ENCODE results near the gene TIMELESS. TPM values are rescaled to one million over a fixed set of nuclear protein-coding genes. Genes with fewer than 3 reads are reported as not detected.
"Not testable (repeated sequence)": the region's sequence is repeated elsewhere in the genome, so short reads cannot be mapped to it uniquely, and the experiment has no call there.

TIMELESS gene
- total and polyA plus RNA-seq, 2 donors, result 8.4 to 15.8 TPM

- no peak for DNase-seq (ENCODE audit: low read depth in 6 of 9, low spot score in 9 of 9)
- Histone ChIP-seq H3K27me3 (ENCODE audit: control insufficient read depth in 2 of 2, insufficient read depth in 1 of 2, low read length in 1 of 2) (no peaks in the 10 kb centered on the region), H3K27ac (ENCODE audit: low read depth in 1 of 2, low read length in 1 of 2) (no peak overlapping the region), H3K4me3 (ENCODE audit: low read length in 2 of 2) (no peak overlapping the region), H3K9me3 (ENCODE audit: control insufficient read depth in 2 of 2, insufficient read depth in 1 of 2, low read length in 1 of 2) (no peaks in the 10 kb centered on the region), H3K36me3 (ENCODE audit: control insufficient read depth in 2 of 2, insufficient read depth in 2 of 2, low read length in 1 of 2) (no peaks in the 10 kb centered on the region), H3K4me1 (ENCODE audit: control insufficient read depth in 2 of 2, insufficient read depth in 2 of 2, low read length in 2 of 2) (peaks cover 3 to 12% of the 10 kb centered on the region in 2 donors)
- WGBS, result 73% methylated on average over 5 of the region's 5 CpGs
Observed at GRCh38 chr12:56451147-56451546, 1.9 kb upstream of the TIMELESS start.

GRCh38 chr12:56450241-56450640 lies 1.0 kb upstream of the TIMELESS start:
- Histone ChIP-seq H3K36me3 (ENCODE audit: control insufficient read depth in 2 of 2, insufficient read depth in 2 of 2, low read length in 1 of 2) (no peaks in the 10 kb centered on the region), H3K27ac (ENCODE audit: low read depth in 1 of 2, low read length in 1 of 2) (no peak overlapping the region), H3K4me1 (ENCODE audit: control insufficient read depth in 2 of 2, insufficient read depth in 2 of 2, low read length in 2 of 2) (peaks cover 3 to 12% of the 10 kb centered on the region in 2 donors), H3K4me3 (ENCODE audit: low read length in 2 of 2) (no peak overlapping the region), H3K9me3 (ENCODE audit: control insufficient read depth in 2 of 2, insufficient read depth in 1 of 2, low read length in 1 of 2) (no peaks in the 10 kb centered on the region), H3K27me3 (ENCODE audit: control insufficient read depth in 2 of 2, insufficient read depth in 1 of 2, low read length in 1 of 2) (no peaks in the 10 kb centered on the region)
- 94% methylated on average over 3 of the region's 3 CpGs for WGBS
- no peak for DNase-seq (ENCODE audit: low read depth in 6 of 9, low spot score in 9 of 9)

DNA sequence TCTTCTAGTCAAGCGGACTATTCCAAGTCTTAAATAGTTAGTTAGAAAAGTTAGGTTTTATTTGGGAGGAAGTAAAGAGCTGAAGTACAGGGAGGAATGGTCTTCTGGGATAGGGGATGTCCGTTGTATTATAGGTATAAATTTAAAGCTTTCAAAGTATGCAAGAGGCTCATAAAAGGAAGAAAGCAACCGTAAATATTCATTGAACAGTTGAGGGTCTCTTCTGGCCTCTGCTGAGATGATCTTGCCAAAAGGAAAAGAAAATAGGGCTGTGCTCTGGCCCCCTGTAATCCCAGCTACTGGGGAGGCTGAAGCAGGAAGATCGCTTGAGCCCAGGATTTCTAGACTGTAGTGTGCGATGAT lies 377 bp upstream of the TIMELESS start:
- peak overlapping the region; percentile 33 to 81 for H3K27ac ChIP-seq (ENCODE audit: low read depth in 1 of 2, low read length in 1 of 2)
- peaks cover 3 to 12% of the 10 kb centered on the region in 2 donors for H3K4me1 ChIP-seq (ENCODE audit: control insufficient read depth in 2 of 2, insufficient read depth in 2 of 2, low read length in 2 of 2)
- 35% methylated on average over 5 of the region's 5 CpGs for WGBS
- peak overlapping the region; percentile 85 to 86 for H3K4me3 ChIP-seq (ENCODE audit: low read length in 2 of 2)
- no peaks in the 10 kb centered on the region for H3K27me3 ChIP-seq (ENCODE audit: control insufficient read depth in 2 of 2, insufficient read depth in 1 of 2, low read length in 1 of 2)
- DNase-seq (ENCODE audit: low read depth in 6 of 9, low spot score in 9 of 9), result no peak
- H3K36me3 ChIP-seq (ENCODE audit: control insufficient read depth in 2 of 2, insufficient read depth in 2 of 2, low read length in 1 of 2), result peaks cover 0 to 2% of the 10 kb centered on the region in 2 donors
- H3K9me3 ChIP-seq (ENCODE audit: control insufficient read depth in 2 of 2, insufficient read depth in 1 of 2, low read length in 1 of 2), result no peaks in the 10 kb centered on the region

- not testable (repeated sequence) for H3K9me3 ChIP-seq (ENCODE audit: control insufficient read depth in 2 of 2, insufficient read depth in 1 of 2, low read length in 1 of 2); H3K27ac ChIP-seq (ENCODE audit: low read depth in 1 of 2, low read length in 1 of 2); H3K36me3 ChIP-seq (ENCODE audit: control insufficient read depth in 2 of 2, insufficient read depth in 2 of 2, low read length in 1 of 2); H3K4me1 ChIP-seq (ENCODE audit: control insufficient read depth in 2 of 2, insufficient read depth in 2 of 2, low read length in 2 of 2); DNase-seq (ENCODE audit: low read depth in 6 of 9, low spot score in 9 of 9); H3K27me3 ChIP-seq (ENCODE audit: control insufficient read depth in 2 of 2, insufficient read depth in 1 of 2, low read length in 1 of 2); H3K4me3 ChIP-seq (ENCODE audit: low read length in 2 of 2)
- WGBS, result 95% methylated on average over 2 of the region's 2 CpGs
Observed at GRCh38 chr12:56443208-56443607, 6.0 kb downstream of the TIMELESS start.

GRCh38 chr12:56437430-56438176 lies 11.6 kb downstream of the TIMELESS start:
- Histone ChIP-seq H3K27me3 (ENCODE audit: control insufficient read depth in 2 of 2, insufficient read depth in 1 of 2, low read length in 1 of 2) (no peaks in the 10 kb centered on the region), H3K9me3 (ENCODE audit: control insufficient read depth in 2 of 2, insufficient read depth in 1 of 2, low read length in 1 of 2) (no peaks in the 10 kb centered on the region), H3K36me3 (ENCODE audit: control insufficient read depth in 2 of 2, insufficient read depth in 2 of 2, low read length in 1 of 2) (peaks cover 7 to 10% of the 10 kb centered on the region in 2 donors), H3K27ac (ENCODE audit: low read depth in 1 of 2, low read length in 1 of 2) (no peak overlapping the region), H3K4me3 (ENCODE audit: low read length in 2 of 2) (no peak overlapping the region), H3K4me1 (ENCODE audit: control insufficient read depth in 2 of 2, insufficient read depth in 2 of 2, low read length in 2 of 2) (no peaks in the 10 kb centered on the region)
- WGBS, result 97% methylated on average over 11 of the region's 11 CpGs
- no peak for DNase-seq (ENCODE audit: low read depth in 6 of 9, low spot score in 9 of 9)

GRCh38 chr12:56434828-56435227 lies 14.4 kb downstream of the TIMELESS start:
- no peak overlapping the region for H3K27ac ChIP-seq (ENCODE audit: low read depth in 1 of 2, low read length in 1 of 2)
- no peaks in the 10 kb centered on the region for H3K4me1 ChIP-seq (ENCODE audit: control insufficient read depth in 2 of 2, insufficient read depth in 2 of 2, low read length in 2 of 2)
- H3K36me3 ChIP-seq (ENCODE audit: control insufficient read depth in 2 of 2, insufficient read depth in 2 of 2, low read length in 1 of 2), result peaks cover 27% of the 10 kb centered on the region in 2 donors
- DNase-seq (ENCODE audit: low read depth in 6 of 9, low spot score in 9 of 9), result no peak
- H3K9me3 ChIP-seq (ENCODE audit: control insufficient read depth in 2 of 2, insufficient read depth in 1 of 2, low read length in 1 of 2), result no peaks in the 10 kb centered on the region
- no peak overlapping the region for H3K4me3 ChIP-seq (ENCODE audit: low read length in 2 of 2)
- H3K27me3 ChIP-seq (ENCODE audit: control insufficient read depth in 2 of 2, insufficient read depth in 1 of 2, low read length in 1 of 2), result no peaks in the 10 kb centered on the region
- 98% methylated on average over 6 of the region's 6 CpGs for WGBS

- WGBS, result 99% methylated on average over 3 of the region's 3 CpGs
Observed at GRCh38 chr12:56431850-56432249, 17.4 kb downstream of the TIMELESS start.

DNA sequence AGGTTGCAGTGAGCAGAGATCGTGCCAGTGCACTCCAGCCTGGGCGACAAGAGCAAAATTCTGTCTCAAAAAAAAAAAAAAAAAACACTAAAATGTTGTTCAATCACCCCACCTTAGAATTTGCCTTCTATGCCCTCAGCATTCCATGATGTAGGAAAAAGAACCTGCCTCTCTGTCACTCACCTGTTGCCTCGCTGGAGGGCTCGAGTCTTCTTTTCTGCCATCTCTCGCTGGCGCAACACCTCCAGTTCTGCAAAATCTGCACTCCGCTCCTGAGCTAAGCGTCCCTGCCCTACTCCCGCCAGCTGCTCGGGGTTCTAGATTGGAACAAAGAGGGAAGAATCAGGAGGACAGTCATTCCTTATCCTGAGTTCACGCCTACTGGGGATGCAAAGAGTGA lies 17.9 kb downstream of the TIMELESS start:
- Histone ChIP-seq H3K27ac (ENCODE audit: low read depth in 1 of 2, low read length in 1 of 2) (no peak overlapping the region), H3K36me3 (ENCODE audit: control insufficient read depth in 2 of 2, insufficient read depth in 2 of 2, low read length in 1 of 2) (peaks cover 44 to 50% of the 10 kb centered on the region in 2 donors), H3K4me1 (ENCODE audit: control insufficient read depth in 2 of 2, insufficient read depth in 2 of 2, low read length in 2 of 2) (no peaks in the 10 kb centered on the region), H3K4me3 (ENCODE audit: low read length in 2 of 2) (no peak overlapping the region), H3K27me3 (ENCODE audit: control insufficient read depth in 2 of 2, insufficient read depth in 1 of 2, low read length in 1 of 2) (no peaks in the 10 kb centered on the region), H3K9me3 (ENCODE audit: control insufficient read depth in 2 of 2, insufficient read depth in 1 of 2, low read length in 1 of 2) (no peaks in the 10 kb centered on the region)
- no peak for DNase-seq (ENCODE audit: low read depth in 6 of 9, low spot score in 9 of 9)
- 99% methylated on average over 11 of the region's 11 CpGs for WGBS

More at GRCh38 chr12:56431850-56432249, 17.4 kb downstream of the TIMELESS start:
- DNase-seq (ENCODE audit: low read depth in 6 of 9, low spot score in 9 of 9), result no peak
- H3K4me1 ChIP-seq (ENCODE audit: control insufficient read depth in 2 of 2, insufficient read depth in 2 of 2, low read length in 2 of 2), result no peaks in the 10 kb centered on the region
- H3K4me3 ChIP-seq (ENCODE audit: low read length in 2 of 2), result no peak overlapping the region
- H3K36me3 ChIP-seq (ENCODE audit: control insufficient read depth in 2 of 2, insufficient read depth in 2 of 2, low read length in 1 of 2), result peaks cover 44 to 48% of the 10 kb centered on the region in 2 donors
- H3K27ac ChIP-seq (ENCODE audit: low read depth in 1 of 2, low read length in 1 of 2), result no peak overlapping the region
- H3K27me3 ChIP-seq (ENCODE audit: control insufficient read depth in 2 of 2, insufficient read depth in 1 of 2, low read length in 1 of 2), result no peaks in the 10 kb centered on the region
- H3K9me3 ChIP-seq (ENCODE audit: control insufficient read depth in 2 of 2, insufficient read depth in 1 of 2, low read length in 1 of 2), result no peaks in the 10 kb centered on the region

- H3K27me3 ChIP-seq (ENCODE audit: control insufficient read depth in 2 of 2, insufficient read depth in 1 of 2, low read length in 1 of 2), result no peaks in the 10 kb centered on the region
- no peaks in the 10 kb centered on the region for H3K9me3 ChIP-seq (ENCODE audit: control insufficient read depth in 2 of 2, insufficient read depth in 1 of 2, low read length in 1 of 2)
- peaks cover 0 to 9% of the 10 kb centered on the region in 2 donors for H3K4me1 ChIP-seq (ENCODE audit: control insufficient read depth in 2 of 2, insufficient read depth in 2 of 2, low read length in 2 of 2)
- H3K27ac ChIP-seq (ENCODE audit: low read depth in 1 of 2, low read length in 1 of 2), result no peak overlapping the region
- H3K4me3 ChIP-seq (ENCODE audit: low read length in 2 of 2), result no peak overlapping the region
- peaks cover 58 to 72% of the 10 kb centered on the region in 2 donors for H3K36me3 ChIP-seq (ENCODE audit: control insufficient read depth in 2 of 2, insufficient read depth in 2 of 2, low read length in 1 of 2)
- no peak for DNase-seq (ENCODE audit: low read depth in 6 of 9, low spot score in 9 of 9)
- 66% methylated on average over 3 of the region's 3 CpGs for WGBS
Observed at GRCh38 chr12:56425940-56426438, 23.2 kb downstream of the TIMELESS start.
